GM20000 (cell line): ENCODE data around the gene PRSS1.

Experiments
- DNase-seq: peaks from one replicate; pipeline ENCODE4 v3.0.0; 2012; ENCODE audit warnings: low spot score
- TF ChIP-seq, protein P1 (sequence below): IDR thresholded peaks from 2 replicates; pipeline ENCODE4 v1.5.1; 2012; ENCODE audit warnings: mild to moderate bottlenecking, control low read depth; ENCODE audit errors: extremely low read depth, missing control alignments

Gene PRSS1

DNA sequence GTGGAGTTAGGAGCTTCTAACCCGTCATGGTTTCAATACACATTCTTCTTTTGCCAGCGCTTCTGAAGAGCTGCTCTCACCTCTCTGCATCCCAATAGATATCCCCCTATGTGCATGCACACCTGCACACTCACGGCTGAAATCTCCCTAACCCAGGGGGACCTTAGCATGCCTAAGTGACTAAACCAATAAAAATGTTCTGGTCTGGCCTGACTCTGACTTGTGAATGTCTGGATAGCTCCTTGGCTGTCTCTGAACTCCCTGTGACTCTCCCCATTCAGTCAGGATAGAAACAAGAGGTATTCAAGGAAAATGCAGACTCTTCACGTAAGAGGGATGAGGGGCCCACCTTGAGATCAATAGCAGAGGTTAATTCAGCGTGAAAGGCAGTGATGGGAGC lies 43.9 kb downstream of the PRSS1 start:
- DNase-seq = no peak
- TF ChIP-seq, protein P1, sequence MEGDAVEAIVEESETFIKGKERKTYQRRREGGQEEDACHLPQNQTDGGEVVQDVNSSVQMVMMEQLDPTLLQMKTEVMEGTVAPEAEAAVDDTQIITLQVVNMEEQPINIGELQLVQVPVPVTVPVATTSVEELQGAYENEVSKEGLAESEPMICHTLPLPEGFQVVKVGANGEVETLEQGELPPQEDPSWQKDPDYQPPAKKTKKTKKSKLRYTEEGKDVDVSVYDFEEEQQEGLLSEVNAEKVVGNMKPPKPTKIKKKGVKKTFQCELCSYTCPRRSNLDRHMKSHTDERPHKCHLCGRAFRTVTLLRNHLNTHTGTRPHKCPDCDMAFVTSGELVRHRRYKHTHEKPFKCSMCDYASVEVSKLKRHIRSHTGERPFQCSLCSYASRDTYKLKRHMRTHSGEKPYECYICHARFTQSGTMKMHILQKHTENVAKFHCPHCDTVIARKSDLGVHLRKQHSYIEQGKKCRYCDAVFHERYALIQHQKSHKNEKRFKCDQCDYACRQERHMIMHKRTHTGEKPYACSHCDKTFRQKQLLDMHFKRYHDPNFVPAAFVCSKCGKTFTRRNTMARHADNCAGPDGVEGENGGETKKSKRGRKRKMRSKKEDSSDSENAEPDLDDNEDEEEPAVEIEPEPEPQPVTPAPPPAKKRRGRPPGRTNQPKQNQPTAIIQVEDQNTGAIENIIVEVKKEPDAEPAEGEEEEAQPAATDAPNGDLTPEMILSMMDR = no peak

DNA sequence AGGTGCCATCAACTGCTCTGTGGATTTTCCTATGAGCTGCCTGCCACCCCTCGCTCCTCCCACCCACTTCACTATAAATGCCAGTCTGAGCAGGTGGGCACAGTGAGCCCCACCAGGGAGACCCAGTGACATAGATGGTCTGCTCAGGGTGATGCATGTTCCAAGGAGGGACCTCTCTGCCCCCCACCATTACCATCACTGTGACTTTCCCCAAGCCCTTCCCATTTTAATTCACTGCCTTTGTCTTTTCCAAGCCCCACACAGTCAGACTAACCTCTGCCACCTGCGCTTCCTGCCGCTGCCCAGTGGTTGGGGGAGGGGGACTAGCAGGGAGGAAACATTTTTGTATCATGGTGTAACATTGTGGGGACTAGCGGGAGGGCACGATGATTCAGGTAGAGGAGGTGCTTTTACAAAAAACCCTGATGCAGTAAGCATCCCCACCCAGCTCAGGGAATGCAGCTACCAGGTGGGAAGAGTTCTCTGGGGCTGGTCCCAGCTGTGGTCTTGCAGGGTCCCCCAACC lies 46.1 kb downstream of the PRSS1 start:
- no peak for DNase-seq
- TF ChIP-seq, protein P1 = no peak

DNA sequence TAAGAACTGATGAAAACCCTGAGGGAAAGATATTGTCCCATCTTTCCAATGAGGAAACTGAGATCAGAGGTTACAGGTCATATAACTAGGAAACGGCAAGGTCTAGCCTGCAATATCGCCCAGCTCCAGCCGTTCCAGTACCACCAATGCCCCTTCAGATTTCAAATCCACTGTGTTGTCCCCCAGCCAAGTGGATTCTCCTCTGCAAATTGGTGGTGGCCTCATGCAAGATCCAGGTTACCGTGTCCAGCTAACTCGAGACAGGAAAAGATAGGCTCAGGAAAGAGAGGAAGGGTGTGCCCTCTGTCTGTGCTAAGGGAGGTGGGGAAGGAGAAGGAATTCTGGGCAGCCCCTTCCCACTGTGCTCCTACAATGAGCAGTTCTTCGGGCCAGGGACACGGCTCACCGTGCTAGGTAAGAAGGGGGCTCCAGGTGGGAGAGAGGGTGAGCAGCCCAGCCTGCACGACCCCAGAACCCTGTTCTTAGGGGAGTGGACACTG lies 46.8 kb downstream of the PRSS1 start:
- TF ChIP-seq, protein P1 = no peak
- no peak for DNase-seq

DNA sequence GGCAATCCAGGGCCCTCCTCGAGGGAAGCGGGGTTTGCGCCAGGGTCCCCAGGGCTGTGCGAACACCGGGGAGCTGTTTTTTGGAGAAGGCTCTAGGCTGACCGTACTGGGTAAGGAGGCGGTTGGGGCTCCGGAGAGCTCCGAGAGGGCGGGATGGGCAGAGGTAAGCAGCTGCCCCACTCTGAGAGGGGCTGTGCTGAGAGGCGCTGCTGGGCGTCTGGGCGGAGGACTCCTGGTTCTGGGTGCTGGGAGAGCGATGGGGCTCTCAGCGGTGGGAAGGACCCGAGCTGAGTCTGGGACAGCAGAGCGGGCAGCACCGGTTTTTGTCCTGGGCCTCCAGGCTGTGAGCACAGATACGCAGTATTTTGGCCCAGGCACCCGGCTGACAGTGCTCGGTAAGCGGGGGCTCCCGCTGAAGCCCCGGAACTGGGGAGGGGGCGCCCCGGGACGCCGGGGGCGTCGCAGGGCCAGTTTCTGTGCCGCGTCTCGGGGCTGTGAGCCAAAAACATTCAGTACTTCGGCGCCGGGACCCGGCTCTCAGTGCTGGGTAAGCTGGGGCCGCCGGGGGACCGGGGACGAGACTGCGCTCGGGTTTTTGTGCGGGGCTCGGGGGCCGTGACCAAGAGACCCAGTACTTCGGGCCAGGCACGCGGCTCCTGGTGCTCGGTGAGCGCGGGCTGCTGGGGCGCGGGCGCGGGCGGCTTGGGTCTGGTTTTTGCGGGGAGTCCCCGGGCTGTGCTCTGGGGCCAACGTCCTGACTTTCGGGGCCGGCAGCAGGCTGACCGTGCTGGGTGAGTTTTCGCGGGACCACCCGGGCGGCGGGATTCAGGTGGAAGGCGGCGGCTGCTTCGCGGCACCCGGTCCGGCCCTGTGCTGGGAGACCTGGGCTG lies 47.5 kb downstream of the PRSS1 start:
- TF ChIP-seq, protein P1 = no peak
- DNase-seq = peak; percentile 42

DNA sequence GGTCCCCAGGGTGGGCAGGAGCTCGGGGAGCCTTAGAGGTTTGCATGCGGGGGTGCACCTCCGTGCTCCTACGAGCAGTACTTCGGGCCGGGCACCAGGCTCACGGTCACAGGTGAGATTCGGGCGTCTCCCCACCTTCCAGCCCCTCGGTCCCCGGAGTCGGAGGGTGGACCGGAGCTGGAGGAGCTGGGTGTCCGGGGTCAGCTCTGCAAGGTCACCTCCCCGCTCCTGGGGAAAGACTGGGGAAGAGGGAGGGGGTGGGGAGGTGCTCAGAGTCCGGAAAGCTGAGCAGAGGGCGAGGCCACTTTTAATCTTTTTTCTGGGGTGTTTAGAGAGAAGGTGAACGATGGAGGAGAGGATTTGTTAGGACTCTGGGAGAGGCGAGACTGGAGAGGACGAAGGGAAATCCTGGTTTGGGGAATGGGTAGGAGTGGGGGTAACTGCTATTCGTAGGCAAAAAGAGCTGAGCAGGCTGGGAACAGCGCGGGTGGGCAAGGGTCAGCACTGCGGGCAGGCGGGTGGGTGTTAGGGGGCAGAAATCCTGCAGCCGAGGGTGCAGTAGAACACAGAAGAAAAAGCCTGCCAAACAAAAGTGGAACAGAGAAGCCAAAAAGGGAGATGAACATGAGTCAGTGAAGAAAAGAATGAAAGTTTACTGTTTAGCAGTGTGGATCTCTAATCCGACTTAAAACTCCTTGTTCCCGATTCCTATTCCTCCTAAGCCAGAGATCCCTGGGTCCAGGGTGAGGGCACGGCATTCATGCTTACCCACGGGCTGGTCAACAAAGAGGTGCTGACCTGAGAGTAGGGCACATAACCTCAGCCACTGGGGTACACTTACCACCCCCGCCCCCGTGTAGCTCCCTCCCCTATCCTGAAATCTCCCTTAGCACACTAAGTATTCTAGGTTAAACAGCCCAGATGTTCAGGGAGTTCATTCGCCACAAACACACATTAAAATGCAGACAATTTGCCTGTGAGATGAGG lies 48.4 kb downstream of the PRSS1 start:
- TF ChIP-seq, protein P1 = no peak
- DNase-seq = peak; percentile 58

DNA sequence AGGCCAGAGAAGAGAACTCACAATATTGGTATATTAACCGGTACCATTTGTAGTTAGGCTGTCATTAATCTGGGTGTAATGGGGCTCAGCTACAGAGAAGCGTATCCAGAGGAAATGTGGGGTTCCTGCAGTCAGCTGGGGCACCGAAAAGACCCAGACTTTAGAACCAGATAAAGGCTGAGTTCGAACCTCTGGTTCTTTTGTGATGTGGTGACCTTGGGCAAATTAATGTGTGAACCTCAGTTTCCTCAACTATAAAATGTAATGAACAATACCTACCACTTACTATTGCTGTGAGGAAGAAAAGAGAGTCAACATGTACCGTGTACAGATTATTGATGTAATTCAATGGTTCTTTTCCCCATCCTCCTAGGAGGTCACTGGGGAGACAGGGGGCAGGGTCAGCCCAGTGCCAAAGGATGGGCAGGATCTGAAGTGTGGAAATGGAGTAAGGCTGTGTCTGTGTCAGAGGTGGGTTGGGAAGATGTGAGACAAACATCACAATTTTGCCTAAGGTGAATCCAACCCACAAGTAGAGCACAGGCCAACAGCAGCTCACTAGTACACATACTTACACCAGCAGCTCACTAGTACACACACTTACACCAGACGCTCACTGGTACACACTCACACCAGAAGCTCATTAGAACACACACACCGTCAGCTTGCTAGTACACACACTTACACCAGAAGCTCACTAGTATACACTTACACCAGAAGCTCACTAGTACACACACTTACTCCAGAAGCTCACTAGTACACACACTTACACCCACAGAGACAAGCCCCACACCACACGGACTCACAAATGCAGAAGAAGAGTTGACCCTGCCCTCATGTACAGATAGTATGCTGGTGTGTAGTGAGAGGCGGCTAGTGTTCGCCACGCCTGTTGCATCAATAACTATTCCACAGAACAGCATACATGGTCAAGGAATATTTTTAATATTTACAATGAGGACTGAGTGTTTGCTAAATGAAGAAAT lies 49.5 kb downstream of the PRSS1 start:
- DNase-seq = no peak
- TF ChIP-seq, protein P1 = no peak
